ENCODE data around the gene ZNF747. TPM values are rescaled to one million over a fixed set of nuclear protein-coding genes. Genes with fewer than 3 reads are reported as not detected.

ZNF747 gene
- total RNA-seq, result 10 to 100 TPM in 3 of 4 donors, 1 to 10 TPM in 1; 9.9 to 23.7 (median 19.6) TPM

DNA sequence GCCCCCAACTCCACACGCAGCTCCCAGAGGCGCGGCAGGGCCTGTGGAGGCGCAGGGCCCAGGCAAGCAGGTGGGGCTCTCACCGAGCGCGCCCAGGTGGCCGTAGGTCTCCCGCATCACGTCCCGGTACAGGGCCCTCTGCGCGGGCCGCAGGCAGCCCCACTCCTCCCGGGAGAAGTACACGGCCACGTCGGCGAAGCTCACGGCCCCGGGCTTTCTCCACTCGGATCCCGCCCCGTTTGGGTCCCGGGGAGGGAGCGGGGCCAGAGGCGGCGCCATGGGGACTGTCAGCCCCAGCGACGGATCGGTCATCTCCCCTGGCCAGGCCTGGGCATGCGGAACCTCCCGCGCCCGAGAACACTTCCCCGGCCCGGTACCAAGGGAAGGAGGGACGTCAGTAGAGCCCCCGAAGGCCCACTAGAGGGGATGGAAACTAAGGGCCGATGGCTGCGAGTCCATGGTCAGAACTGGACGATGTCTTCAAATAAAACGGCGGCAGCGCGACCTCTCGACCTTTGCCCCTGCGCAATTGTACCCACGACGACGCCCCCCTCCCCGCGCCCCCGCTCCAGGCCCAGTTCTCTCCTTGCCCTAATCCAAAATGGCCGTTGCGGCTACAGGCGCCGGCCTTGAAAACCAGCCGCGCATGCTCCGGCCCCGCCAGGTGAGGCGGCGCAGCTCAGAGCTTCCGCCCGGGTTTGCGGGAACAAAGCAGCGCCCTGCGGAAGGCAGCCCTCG is at the start of gene ZNF747:
Gene ZNF747, minus strand, starts transcription at position 491 of the 738 bp plus-strand sequence. Its CDS starts 179 bp downstream, at position 312.
- 0% methylated on average over 20 to 44 of the region's 70 CpGs for WGBS, 2 donors
- intact Hi-C loops (cut with DNase I; ENCODE audit: low total_unique reads), result no loop called here

DNA sequence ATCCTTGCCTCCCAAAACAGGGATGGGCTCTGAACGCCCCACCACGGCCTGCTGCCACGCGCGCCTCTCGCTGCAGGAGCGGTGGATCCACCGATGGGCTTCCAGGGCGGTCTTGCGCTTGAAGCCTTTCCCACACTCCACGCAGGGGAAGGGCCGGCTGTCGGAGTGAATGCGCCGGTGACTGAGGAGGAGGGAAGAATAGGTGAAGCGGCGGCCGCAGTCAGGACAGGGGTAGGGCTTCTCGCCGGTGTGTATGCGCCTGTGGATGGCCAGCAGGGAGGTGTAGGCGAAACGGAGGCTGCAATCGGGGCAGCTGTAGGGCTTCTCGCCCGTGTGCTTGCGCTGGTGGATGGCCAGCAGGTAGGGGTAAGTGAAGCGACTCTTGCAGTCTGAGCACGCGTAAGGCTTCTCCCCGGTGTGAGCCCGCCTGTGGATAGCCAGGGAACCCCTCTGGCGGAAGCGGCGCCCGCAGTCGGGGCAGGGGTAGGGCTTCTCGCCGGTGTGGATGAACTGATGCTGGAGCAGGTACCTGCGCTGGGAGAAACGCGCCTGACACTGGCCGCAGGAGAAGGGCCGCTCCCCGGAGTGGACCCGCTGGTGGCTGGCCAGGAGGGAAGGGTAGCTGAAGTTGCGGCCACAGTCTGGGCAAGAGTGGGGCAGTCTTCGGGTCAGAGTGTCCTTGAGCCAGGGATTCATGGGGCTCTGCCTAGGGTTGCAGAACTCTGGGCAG is 48.1 kb upstream of the ZNF747 start:
- no peak for DNase-seq (ENCODE audit: low spot score in 2 of 2)

More for the DNA sequence above, at the start of gene ZNF747:
- TF ChIP-seq POLR2A (IDR thresholded peaks at IDR 0.05), result no peak
- TF ChIP-seq, protein P1, sequence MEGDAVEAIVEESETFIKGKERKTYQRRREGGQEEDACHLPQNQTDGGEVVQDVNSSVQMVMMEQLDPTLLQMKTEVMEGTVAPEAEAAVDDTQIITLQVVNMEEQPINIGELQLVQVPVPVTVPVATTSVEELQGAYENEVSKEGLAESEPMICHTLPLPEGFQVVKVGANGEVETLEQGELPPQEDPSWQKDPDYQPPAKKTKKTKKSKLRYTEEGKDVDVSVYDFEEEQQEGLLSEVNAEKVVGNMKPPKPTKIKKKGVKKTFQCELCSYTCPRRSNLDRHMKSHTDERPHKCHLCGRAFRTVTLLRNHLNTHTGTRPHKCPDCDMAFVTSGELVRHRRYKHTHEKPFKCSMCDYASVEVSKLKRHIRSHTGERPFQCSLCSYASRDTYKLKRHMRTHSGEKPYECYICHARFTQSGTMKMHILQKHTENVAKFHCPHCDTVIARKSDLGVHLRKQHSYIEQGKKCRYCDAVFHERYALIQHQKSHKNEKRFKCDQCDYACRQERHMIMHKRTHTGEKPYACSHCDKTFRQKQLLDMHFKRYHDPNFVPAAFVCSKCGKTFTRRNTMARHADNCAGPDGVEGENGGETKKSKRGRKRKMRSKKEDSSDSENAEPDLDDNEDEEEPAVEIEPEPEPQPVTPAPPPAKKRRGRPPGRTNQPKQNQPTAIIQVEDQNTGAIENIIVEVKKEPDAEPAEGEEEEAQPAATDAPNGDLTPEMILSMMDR (IDR thresholded peaks at IDR 0.05), result no peak
- DNase-seq (ENCODE audit: low spot score in 2 of 2), result peak; percentile 91 to 99
- peak within 1 kb of the TSS; percentile 56 for H3K4me3 ChIP-seq (ENCODE audit: low read depth, poor library complexity, severe bottlenecking)

DNA sequence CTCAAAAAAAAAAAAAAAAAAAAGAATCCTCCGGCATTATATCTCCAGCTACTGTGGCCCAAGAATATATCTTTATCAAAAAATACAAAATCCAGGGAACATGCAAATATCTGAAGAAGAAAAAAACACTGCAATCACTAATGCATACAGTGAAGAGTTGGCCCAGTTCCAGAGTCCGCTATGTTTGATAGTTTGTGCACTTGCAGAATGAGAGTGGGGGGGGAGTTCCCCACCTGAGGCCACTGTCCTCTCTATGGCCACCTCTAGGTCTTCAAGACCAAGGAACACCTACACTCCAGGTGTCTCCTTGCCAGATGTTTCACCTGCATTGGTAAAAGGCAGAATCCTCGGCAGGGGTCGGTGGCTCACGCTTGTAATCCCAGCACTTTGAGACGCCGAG is 46.8 kb upstream of the ZNF747 start:
- H3K4me3 ChIP-seq (ENCODE audit: low read depth, poor library complexity, severe bottlenecking), result no peak overlapping the region
- intact Hi-C loops (cut with DNase I; ENCODE audit: low total_unique reads), result no loop called here
- DNase-seq (ENCODE audit: low spot score in 2 of 2), result no peak
- TF ChIP-seq, protein P1 (IDR thresholded peaks at IDR 0.05), result no peak
- no peak for TF ChIP-seq POLR2A (IDR thresholded peaks at IDR 0.05)
- WGBS, 2 donors, result 82 to 88% methylated on average over 7 of the region's 7 CpGs

More for the DNA sequence above, 48.1 kb upstream of the ZNF747 start:
- H3K4me3 ChIP-seq (ENCODE audit: low read depth, poor library complexity, severe bottlenecking), result no peak overlapping the region
- intact Hi-C loops (cut with DNase I; ENCODE audit: low total_unique reads), result no loop called here
- 95 to 97% methylated on average over 48 of the region's 48 CpGs for WGBS, 2 donors
- TF ChIP-seq POLR2A (IDR thresholded peaks at IDR 0.05), result no peak
- TF ChIP-seq, protein P1 (IDR thresholded peaks at IDR 0.05), result no peak

DNA sequence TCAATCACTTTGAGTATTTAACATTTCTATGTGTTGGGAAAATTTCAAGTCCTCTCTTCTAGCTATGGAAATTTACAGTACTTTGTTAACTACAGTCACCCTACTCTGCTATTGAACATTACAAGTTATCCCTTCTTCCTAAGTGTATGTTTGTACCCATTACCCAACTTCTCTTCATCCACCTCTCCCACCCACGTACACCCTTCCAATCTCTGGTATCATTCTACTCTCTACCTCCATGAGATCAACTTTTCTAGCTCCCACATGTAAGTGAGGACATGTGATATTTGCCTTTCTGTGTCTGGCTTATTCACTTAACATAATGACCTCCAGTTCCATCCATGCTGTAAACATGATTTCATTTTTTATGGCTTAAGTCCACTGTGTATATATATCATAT is 40.0 kb upstream of the ZNF747 start:
- intact Hi-C loops (cut with DNase I; ENCODE audit: low total_unique reads), result no loop called here
- no peak for TF ChIP-seq POLR2A (IDR thresholded peaks at IDR 0.05)
- TF ChIP-seq, protein P1 (IDR thresholded peaks at IDR 0.05), result no peak
- 94 to 95% methylated on average over 1 of the region's 1 CpG for WGBS, 2 donors
- no peak overlapping the region for H3K4me3 ChIP-seq (ENCODE audit: low read depth, poor library complexity, severe bottlenecking)
- no peak for DNase-seq (ENCODE audit: low spot score in 2 of 2)

DNA sequence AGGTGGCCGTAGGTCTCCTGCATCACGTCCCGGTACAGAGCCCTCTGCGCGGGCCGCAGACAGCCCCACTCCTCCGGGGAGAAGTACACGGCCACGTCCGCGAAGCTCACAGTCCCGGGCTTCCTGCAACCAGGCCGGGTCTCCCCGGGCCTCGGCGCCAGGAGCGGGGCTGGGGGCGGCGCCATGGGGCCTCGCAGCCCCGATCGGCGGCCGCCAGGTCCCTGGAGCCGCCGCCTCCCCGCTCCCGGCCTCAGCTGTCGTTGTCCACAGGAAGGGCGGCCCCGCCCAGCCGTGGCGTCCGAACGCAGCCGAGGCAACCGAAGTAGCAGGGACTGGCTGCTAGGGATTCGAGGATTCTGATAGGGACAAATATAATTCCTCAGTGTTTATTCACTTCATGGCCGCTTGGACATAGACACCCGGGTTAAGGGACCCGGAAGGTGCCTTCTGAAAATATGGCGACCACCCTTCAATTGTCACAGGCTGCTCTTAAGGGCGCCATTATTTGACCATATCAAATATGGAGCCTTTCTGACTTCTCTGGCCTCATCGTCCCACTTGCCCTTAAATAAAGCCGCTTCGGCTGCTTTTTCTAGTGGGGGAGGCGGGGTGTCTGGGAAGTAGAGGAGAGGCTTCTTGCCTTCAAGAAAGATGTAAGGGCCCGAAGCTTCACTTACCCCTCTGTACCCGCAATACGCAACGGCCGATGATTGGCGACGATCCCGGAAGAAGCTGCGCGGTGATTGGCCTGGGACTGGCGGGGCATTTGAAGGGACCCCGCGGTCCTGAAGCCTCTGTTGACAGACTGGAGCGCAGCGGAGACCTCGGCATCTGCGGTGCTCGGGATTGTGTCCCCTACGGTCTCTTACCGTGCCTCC is 37.0 kb upstream of the ZNF747 start, which contains the start of gene ZNF688:
Gene ZNF688, minus strand, starts transcription at position 270 of the 878 bp plus-strand sequence. Its CDS starts 85 bp downstream, at position 185.
- peak within 1 kb of the TSS; percentile 66 for H3K4me3 ChIP-seq (ENCODE audit: low read depth, poor library complexity, severe bottlenecking)
- WGBS, 2 donors, result 0 to 1% methylated on average over 9 to 56 of the region's 67 CpGs
- DNase-seq (ENCODE audit: low spot score in 2 of 2), result peak; percentile 97 to 99
- TF ChIP-seq, protein P1 (IDR thresholded peaks at IDR 0.05), result no peak
- no peak for TF ChIP-seq POLR2A (IDR thresholded peaks at IDR 0.05)
- intact Hi-C loops (cut with DNase I; ENCODE audit: low total_unique reads), result no loop called here

Measured in lower leg skin (tissue), 4 donors.